Lower lobe of right lung (tissue), 2 donors: ENCODE results near the gene ST6GALNAC2. TPM values are rescaled to one million over a fixed set of nuclear protein-coding genes. Genes with fewer than 3 reads are reported as not detected.
"Not testable (repeated sequence)": the region's sequence is repeated elsewhere in the genome, so short reads cannot be mapped to it uniquely, and the experiment has no call there.

Experiments
- ATAC-seq, 2 donors: fragments of 200-7000 bp; cut with Tn5 transposase; one replicate each; pipeline ENCODE4 v1.9.1; 2020 to 2022; ENCODE audit warnings: mild to moderate bottlenecking in 2 of 2, moderate library complexity in 2 of 2
- DNase-seq: peaks from one replicate; pipeline ENCODE4 v3.0.0-alpha.2; 2020
- H3K27ac ChIP-seq: fragments of 200-600 bp; one replicate; pipeline ENCODE4 v1.8.0; 2022
- H3K27me3 ChIP-seq: fragments of 200-600 bp; one replicate; pipeline ENCODE4 v1.8.0; 2022; ENCODE audit warnings: low read depth
- H3K36me3 ChIP-seq: fragments of 200-600 bp; one replicate; pipeline ENCODE4 v1.8.0; 2022; ENCODE audit warnings: mild to moderate bottlenecking
- H3K4me1 ChIP-seq: fragments of 200-600 bp; one replicate; pipeline ENCODE4 v1.8.0; 2022
- H3K4me3 ChIP-seq: fragments of 200-600 bp; one replicate; pipeline ENCODE4 v1.8.0; 2022; ENCODE audit warnings: mild to moderate bottlenecking
- H3K9me3 ChIP-seq: fragments of 200-600 bp; one replicate; pipeline ENCODE4 v1.8.0; 2022
- CTCF ChIP-seq: fragments of 200-600 bp; IDR thresholded peaks from one replicate; pipeline ENCODE4 v1.8.0; 2022; ENCODE audit warnings: antibody characterized with exemption, mild to moderate bottlenecking
- intact Hi-C: fragments of 100-400 bp; cut with DNase I; formaldehyde crosslinking; loops from one replicate; pipeline ENCODE4 v1.11.0; 2022
- total RNA-seq: library from RNA; stranded (reverse); fragmentation: NEBNext Ultra II Directional; extraction: Animal tissue kit (Norgen Biotek cat#: 25700); gene quantifications from one replicate; pipeline ENCODE4 v1.2.1, GENCODE V29; 2021
- donor health status: DM: no; HTN: yes; CAD: no; lungs with severe emphysema.

Gene ST6GALNAC2
- total RNA-seq, 1 donor from 2014 or later, result 29.0 TPM

- Histone ChIP-seq H3K4me3 (no peak overlapping the region), H3K4me1 (no peaks in the 10 kb centered on the region), H3K36me3 (no peaks in the 10 kb centered on the region), H3K9me3 (no peaks in the 10 kb centered on the region), H3K27me3 (no peaks in the 10 kb centered on the region), H3K27ac (no peak overlapping the region)
- peak in 1 of 2 donors; percentile 38 for ATAC-seq
- DNase-seq, result no peak
- intact Hi-C loops, result no loop called here
- no peak for TF ChIP-seq CTCF
Observed at GRCh38 chr17:76614912-76615617, 29.4 kb upstream of the ST6GALNAC2 start.

GRCh38 chr17:76614064-76614759 is 28.6 kb upstream of the ST6GALNAC2 start:
- H3K4me3 ChIP-seq, H3K27ac ChIP-seq, H3K27me3 ChIP-seq, DNase-seq, H3K4me1 ChIP-seq, ATAC-seq, intact Hi-C loops, H3K36me3 ChIP-seq, H3K9me3 ChIP-seq: not testable (repeated sequence)

- TF ChIP-seq CTCF, result no peak
- Histone ChIP-seq H3K4me3 (no peak overlapping the region), H3K36me3 (no peaks in the 10 kb centered on the region), H3K27ac (no peak overlapping the region), H3K4me1 (no peaks in the 10 kb centered on the region), H3K9me3 (no peaks in the 10 kb centered on the region), H3K27me3 (no peaks in the 10 kb centered on the region)
- ATAC-seq (peak; percentile 45 to 60), DNase-seq (no peak)
- intact Hi-C loops, result no loop called here
Observed at GRCh38 chr17:76612977-76613851, 27.6 kb upstream of the ST6GALNAC2 start.

- Histone ChIP-seq H3K4me3 (no peak overlapping the region), H3K27ac (no peak overlapping the region), H3K36me3 (no peaks in the 10 kb centered on the region), H3K4me1 (no peaks in the 10 kb centered on the region), H3K9me3 (no peaks in the 10 kb centered on the region), H3K27me3 (no peaks in the 10 kb centered on the region)
- TF ChIP-seq CTCF, result no peak
- intact Hi-C loops, result no loop called here
- ATAC-seq, result no peak
- DNase-seq, result no peak
Observed at GRCh38 chr17:76612465-76612864, 26.8 kb upstream of the ST6GALNAC2 start.

GRCh38 chr17:76611758-76612157 is 26.1 kb upstream of the ST6GALNAC2 start:
- Histone ChIP-seq H3K4me3 (no peak overlapping the region), H3K36me3 (no peaks in the 10 kb centered on the region), H3K27ac (no peak overlapping the region), H3K4me1 (no peaks in the 10 kb centered on the region), H3K27me3 (no peaks in the 10 kb centered on the region), H3K9me3 (no peaks in the 10 kb centered on the region)
- ATAC-seq (no peak), DNase-seq (no peak)
- intact Hi-C loops, result no loop called here
- no peak for TF ChIP-seq CTCF

- H3K4me3 ChIP-seq, H3K9me3 ChIP-seq, H3K36me3 ChIP-seq, H3K27ac ChIP-seq, H3K4me1 ChIP-seq, intact Hi-C loops, H3K27me3 ChIP-seq, DNase-seq, ATAC-seq: not testable (repeated sequence)
Observed at GRCh38 chr17:76611080-76611749, 25.6 kb upstream of the ST6GALNAC2 start.

- DNase-seq, H3K27me3 ChIP-seq, H3K27ac ChIP-seq, H3K4me3 ChIP-seq, H3K9me3 ChIP-seq, H3K4me1 ChIP-seq, H3K36me3 ChIP-seq, intact Hi-C loops, ATAC-seq: not testable (repeated sequence)
Observed at GRCh38 chr17:76606685-76607084, 21.0 kb upstream of the ST6GALNAC2 start.
